Hematopoietic multipotent progenitor cell treated with erythropoietin and hydrocortisone succinate and interleukin-3 and kit ligand, for 15 days (in vitro differentiated cells): Measurements from ENCODE around the gene SMAD4.
A peak's percentile ranks its signal among the peaks of the same experiment; 100 is the strongest.

Experiments used
- DNase-seq: peaks from one replicate; pipeline ENCODE4 v3.0.0-alpha.2; 2015; ENCODE audit warnings: low spot score

The SMAD4 gene

GRCh38 chr18:51021226-51021965 lies 8.6 kb upstream of the SMAD4 start:
- DNase-seq = no peak

GRCh38 chr18:51025512-51025911 lies 4.5 kb upstream of the SMAD4 start:
- DNase-seq = no peak

GRCh38 chr18:51028201-51028805 lies 1.7 kb upstream of the SMAD4 start:
- peak; percentile 29 for DNase-seq

GRCh38 chr18:51029378-51029693 lies 677 bp upstream of the SMAD4 start:
- no peak for DNase-seq

- peak; percentile 68 for DNase-seq
Measured at GRCh38 chr18:51030537-51031258, 685 bp downstream of the SMAD4 start.

- DNase-seq = no peak
Measured at GRCh38 chr18:51032193-51032592, 2.2 kb downstream of the SMAD4 start.

GRCh38 chr18:51037230-51037629 lies 7.2 kb downstream of the SMAD4 start:
- no peak for DNase-seq

GRCh38 chr18:51038110-51038509 lies 8.1 kb downstream of the SMAD4 start:
- DNase-seq = no peak

- no peak for DNase-seq
Measured at GRCh38 chr18:51039138-51040112, 9.4 kb downstream of the SMAD4 start.

GRCh38 chr18:51041677-51042352 lies 11.8 kb downstream of the SMAD4 start:
- no peak for DNase-seq

- no peak for DNase-seq
Measured at GRCh38 chr18:51044928-51045585, 15.0 kb downstream of the SMAD4 start.

GRCh38 chr18:51048190-51048589 lies 18.2 kb downstream of the SMAD4 start:
- DNase-seq = no peak

- no peak for DNase-seq
Measured at GRCh38 chr18:51049137-51049536, 19.1 kb downstream of the SMAD4 start.

- DNase-seq = peak; percentile 77
Measured at GRCh38 chr18:51051105-51051712, 21.2 kb downstream of the SMAD4 start.

GRCh38 chr18:51053814-51054213 lies 23.8 kb downstream of the SMAD4 start:
- DNase-seq = no peak

GRCh38 chr18:51054764-51055163 lies 24.8 kb downstream of the SMAD4 start:
- no peak for DNase-seq

GRCh38 chr18:51059969-51060368 lies 30.0 kb downstream of the SMAD4 start:
- no peak for DNase-seq

- no peak for DNase-seq
Measured at GRCh38 chr18:51064256-51064655, 34.2 kb downstream of the SMAD4 start.

- no peak for DNase-seq
Measured at GRCh38 chr18:51066273-51066672, 36.3 kb downstream of the SMAD4 start.

- no peak for DNase-seq
Measured at GRCh38 chr18:51068105-51068504, 38.1 kb downstream of the SMAD4 start.

- no peak for DNase-seq
Measured at GRCh38 chr18:51069885-51070284, 39.9 kb downstream of the SMAD4 start.
